ENCODE results near the gene C14orf119.

The C14orf119 gene

GRCh38 chr14:23137192-23137812 is 42.0 kb downstream of the C14orf119 start:
- Histone ChIP-seq H3K4me1 (ENCODE audit: control insufficient read depth in 1 of 2, insufficient read depth in 2 of 2, low read length in 2 of 2) (peaks cover 7 to 8% of the 10 kb centered on the region in 2 experiments), H3K79me2 (ENCODE audit: control insufficient read depth, insufficient read depth, low read length, poor library complexity) (no peaks in the 10 kb centered on the region), H3K27ac (ENCODE audit: low read depth, low read length) (no peak overlapping the region), H3K36me3 (ENCODE audit: control insufficient read depth in 1 of 2, insufficient read depth in 2 of 2, low read length in 2 of 2) (peaks cover 30 to 33% of the 10 kb centered on the region in 2 experiments), H4K8ac (ENCODE audit: low read depth, low read length) (no peak overlapping the region), H3K79me1 (ENCODE audit: low read length) (peaks cover 2% of the 10 kb centered on the region), H3K14ac (ENCODE audit: low read length) (no peak overlapping the region), H2BK5ac (ENCODE audit: low read depth, low read length, poor library complexity) (no peak overlapping the region), H3K23ac (ENCODE audit: low read length) (no peak overlapping the region), H3K27me3 (ENCODE audit: insufficient read depth, low read length) (no peaks in the 10 kb centered on the region), H2BK12ac (ENCODE audit: low read length) (no peak overlapping the region), H3K4me2 (ENCODE audit: low read length) (no peak overlapping the region), H2AFZ (ENCODE audit: insufficient read depth, low read length, poor library complexity) (no peak overlapping the region), H2AK5ac (ENCODE audit: low read length) (no peak overlapping the region), H4K91ac (ENCODE audit: low read depth, low read length) (no peak overlapping the region), H4K12ac (ENCODE audit: low read depth, low read length) (no peak overlapping the region), H3K9me3 (ENCODE audit: insufficient read depth, low read depth, low read length) (no peaks in the 10 kb centered on the region), H3K9ac (ENCODE audit: low read length) (no peak overlapping the region), H2BK120ac (ENCODE audit: insufficient read depth, low read length, poor library complexity) (no peak overlapping the region), H3K4me3 (ENCODE audit: low read depth, low read length) (peak overlapping the region; percentile 30), H3K18ac (ENCODE audit: low read length) (no peak overlapping the region), H3K4ac (ENCODE audit: low read depth, low read length) (no peak overlapping the region)
- WGBS (ENCODE audit: extremely low coverage, insufficient coverage, insufficient read length): no CpG with 5 or more reads among the region's 11 CpGs
- DNase-seq: no peak

- H3K18ac ChIP-seq (ENCODE audit: low read length): no peak overlapping the region
- no peak overlapping the region for H3K4ac ChIP-seq (ENCODE audit: low read depth, low read length)
- no peak overlapping the region for H2AFZ ChIP-seq (ENCODE audit: insufficient read depth, low read length, poor library complexity)
- no peak overlapping the region for H4K12ac ChIP-seq (ENCODE audit: low read depth, low read length)
- WGBS (ENCODE audit: extremely low coverage, insufficient coverage, insufficient read length): no CpG with 5 or more reads among the region's 6 CpGs
- no peaks in the 10 kb centered on the region for H3K27me3 ChIP-seq (ENCODE audit: insufficient read depth, low read length)
- peaks cover 10 to 13% of the 10 kb centered on the region in 2 experiments for H3K4me1 ChIP-seq (ENCODE audit: control insufficient read depth in 1 of 2, insufficient read depth in 2 of 2, low read length in 2 of 2)
- no peak overlapping the region for H4K8ac ChIP-seq (ENCODE audit: low read depth, low read length)
- H3K79me2 ChIP-seq (ENCODE audit: control insufficient read depth, insufficient read depth, low read length, poor library complexity): no peaks in the 10 kb centered on the region
- H3K4me3 ChIP-seq (ENCODE audit: low read depth, low read length): no peak overlapping the region
- H3K36me3 ChIP-seq (ENCODE audit: control insufficient read depth in 1 of 2, insufficient read depth in 2 of 2, low read length in 2 of 2): peaks cover 33 to 34% of the 10 kb centered on the region in 2 experiments
- H2BK5ac ChIP-seq (ENCODE audit: low read depth, low read length, poor library complexity): no peak overlapping the region
- H4K91ac ChIP-seq (ENCODE audit: low read depth, low read length): no peak overlapping the region
- no peak overlapping the region for H3K27ac ChIP-seq (ENCODE audit: low read depth, low read length)
- no peak overlapping the region for H2BK120ac ChIP-seq (ENCODE audit: insufficient read depth, low read length, poor library complexity)
- H2AK5ac ChIP-seq (ENCODE audit: low read length): no peak overlapping the region
- peaks cover 2% of the 10 kb centered on the region for H3K79me1 ChIP-seq (ENCODE audit: low read length)
- H3K23ac ChIP-seq (ENCODE audit: low read length): no peak overlapping the region
- no peak overlapping the region for H2BK12ac ChIP-seq (ENCODE audit: low read length)
- no peak overlapping the region for H3K14ac ChIP-seq (ENCODE audit: low read length)
- DNase-seq: no peak
- no peaks in the 10 kb centered on the region for H3K9me3 ChIP-seq (ENCODE audit: insufficient read depth, low read depth, low read length)
- no peak overlapping the region for H3K9ac ChIP-seq (ENCODE audit: low read length)
- H3K4me2 ChIP-seq (ENCODE audit: low read length): no peak overlapping the region
Measured at GRCh38 chr14:23137813-23138535, 42.7 kb downstream of the C14orf119 start.

GRCh38 chr14:23139874-23140273 is 44.6 kb downstream of the C14orf119 start:
- Histone ChIP-seq H3K4me3 (ENCODE audit: low read depth, low read length) (no peak overlapping the region), H2BK12ac (ENCODE audit: low read length) (no peak overlapping the region), H3K14ac (ENCODE audit: low read length) (no peak overlapping the region), H2AFZ (ENCODE audit: insufficient read depth, low read length, poor library complexity) (no peak overlapping the region), H3K9ac (ENCODE audit: low read length) (no peak overlapping the region), H2BK120ac (ENCODE audit: insufficient read depth, low read length, poor library complexity) (no peak overlapping the region), H3K4me1 (ENCODE audit: control insufficient read depth in 1 of 2, insufficient read depth in 2 of 2, low read length in 2 of 2) (peaks cover 13% of the 10 kb centered on the region in 2 experiments), H3K4me2 (ENCODE audit: low read length) (no peak overlapping the region), H3K79me1 (ENCODE audit: low read length) (peaks cover 2% of the 10 kb centered on the region), H3K23ac (ENCODE audit: low read length) (no peak overlapping the region), H4K12ac (ENCODE audit: low read depth, low read length) (no peak overlapping the region), H3K79me2 (ENCODE audit: control insufficient read depth, insufficient read depth, low read length, poor library complexity) (no peaks in the 10 kb centered on the region), H2AK5ac (ENCODE audit: low read length) (no peak overlapping the region), H3K18ac (ENCODE audit: low read length) (no peak overlapping the region), H3K9me3 (ENCODE audit: insufficient read depth, low read depth, low read length) (no peaks in the 10 kb centered on the region), H2BK5ac (ENCODE audit: low read depth, low read length, poor library complexity) (no peak overlapping the region), H3K36me3 (ENCODE audit: control insufficient read depth in 1 of 2, insufficient read depth in 2 of 2, low read length in 2 of 2) (peaks cover 34 to 37% of the 10 kb centered on the region in 2 experiments), H3K4ac (ENCODE audit: low read depth, low read length) (no peak overlapping the region), H4K91ac (ENCODE audit: low read depth, low read length) (no peak overlapping the region), H3K27ac (ENCODE audit: low read depth, low read length) (no peak overlapping the region), H4K8ac (ENCODE audit: low read depth, low read length) (no peak overlapping the region), H3K27me3 (ENCODE audit: insufficient read depth, low read length) (no peaks in the 10 kb centered on the region)
- no peak for DNase-seq
- WGBS (ENCODE audit: extremely low coverage, insufficient coverage, insufficient read length): no CpG with 5 or more reads among the region's 2 CpGs

- peak overlapping the region; percentile 32 for H4K12ac ChIP-seq (ENCODE audit: low read depth, low read length)
- H2AK5ac ChIP-seq (ENCODE audit: low read length): no peak overlapping the region
- H3K9me3 ChIP-seq (ENCODE audit: insufficient read depth, low read depth, low read length): no peaks in the 10 kb centered on the region
- no peak overlapping the region for H3K23ac ChIP-seq (ENCODE audit: low read length)
- H3K27ac ChIP-seq (ENCODE audit: low read depth, low read length): peak overlapping the region; percentile 30
- no peak overlapping the region for H3K18ac ChIP-seq (ENCODE audit: low read length)
- H3K4me2 ChIP-seq (ENCODE audit: low read length): no peak overlapping the region
- no peaks in the 10 kb centered on the region for H3K27me3 ChIP-seq (ENCODE audit: insufficient read depth, low read length)
- peak overlapping the region; percentile 68 for H2BK5ac ChIP-seq (ENCODE audit: low read depth, low read length, poor library complexity)
- peak overlapping the region; percentile 33 for H2BK120ac ChIP-seq (ENCODE audit: insufficient read depth, low read length, poor library complexity)
- H2BK12ac ChIP-seq (ENCODE audit: low read length): no peak overlapping the region
- no peak overlapping the region for H3K4me3 ChIP-seq (ENCODE audit: low read depth, low read length)
- WGBS (ENCODE audit: extremely low coverage, insufficient coverage, insufficient read length): no CpG with 5 or more reads among the region's 6 CpGs
- no peak for DNase-seq
- peaks cover 13% of the 10 kb centered on the region in 2 experiments for H3K4me1 ChIP-seq (ENCODE audit: control insufficient read depth in 1 of 2, insufficient read depth in 2 of 2, low read length in 2 of 2)
- H4K91ac ChIP-seq (ENCODE audit: low read depth, low read length): no peak overlapping the region
- no peak overlapping the region for H3K9ac ChIP-seq (ENCODE audit: low read length)
- no peak overlapping the region for H3K14ac ChIP-seq (ENCODE audit: low read length)
- H3K36me3 ChIP-seq (ENCODE audit: control insufficient read depth in 1 of 2, insufficient read depth in 2 of 2, low read length in 2 of 2): peaks cover 34 to 37% of the 10 kb centered on the region in 2 experiments
- peak overlapping the region; percentile 43 for H4K8ac ChIP-seq (ENCODE audit: low read depth, low read length)
- peaks cover 4% of the 10 kb centered on the region for H3K79me1 ChIP-seq (ENCODE audit: low read length)
- no peak overlapping the region for H3K4ac ChIP-seq (ENCODE audit: low read depth, low read length)
- no peak overlapping the region for H2AFZ ChIP-seq (ENCODE audit: insufficient read depth, low read length, poor library complexity)
- H3K79me2 ChIP-seq (ENCODE audit: control insufficient read depth, insufficient read depth, low read length, poor library complexity): no peaks in the 10 kb centered on the region
Measured at GRCh38 chr14:23140371-23140770, 45.1 kb downstream of the C14orf119 start.

All from trophoblast cell (in vitro differentiated cells and primary cell).